ENCODE data around the gene MED7. TPM values are rescaled to one million over a fixed set of nuclear protein-coding genes. Genes with fewer than 3 reads are reported as not detected.

Gene MED7
- total and polyA plus RNA-seq, 4 experiments from 2014 or later, result 13.6 to 20.3 (median 17.7) TPM

Other genes starting within 250 kb of the MED7 start
- gene TIMD4, start 179.6 kb downstream of the MED7 start, total RNA-seq, result 1 to 10 TPM; 7.6 to 9.5 TPM
- gene TIMD4, start 179.6 kb downstream of the MED7 start, polyA plus RNA-seq, result under 1 TPM; 0.54 to 0.64 TPM
- gene HAVCR1, start 83.7 kb downstream of the MED7 start, total RNA-seq, result 10 to 100 TPM in 1 of 2 experiments, 1 to 10 TPM in 1; 5.7 to 10.1 TPM
- gene HAVCR1, start 83.7 kb downstream of the MED7 start, polyA plus RNA-seq, result under 1 TPM; 0.91 TPM
- 1 to 10 TPM; 2.7 to 4.5 TPM for gene HAVCR2, start 33.8 kb downstream of the MED7 start, total RNA-seq
- gene HAVCR2, start 33.8 kb downstream of the MED7 start, polyA plus RNA-seq, result 1 to 10 TPM; 4.9 to 8.4 TPM
- gene GARIN3, start 23.4 kb upstream of the MED7 start, total RNA-seq, result not detected
- gene GARIN3, start 23.4 kb upstream of the MED7 start, polyA plus RNA-seq, result not detected
- gene ITK, start 38.0 kb upstream of the MED7 start, total RNA-seq, result 100 to 1,000 TPM; 398 to 421 TPM
- 100 to 1,000 TPM; 141 to 178 TPM for gene ITK, start 38.0 kb upstream of the MED7 start, polyA plus RNA-seq
- 100 to 1,000 TPM; 317 to 325 TPM for gene CYFIP2, start 123.3 kb upstream of the MED7 start, total RNA-seq
- 100 to 1,000 TPM; 432 to 516 TPM for gene CYFIP2, start 123.3 kb upstream of the MED7 start, polyA plus RNA-seq